ENCODE data around the gene DSC1. TPM values are rescaled to one million over a fixed set of nuclear protein-coding genes. Genes with fewer than 3 reads are reported as not detected.

The DSC1 gene
- total and polyA plus RNA-seq, 2 of the 13 experiments (the other 11 are each of a cell fraction or from before 2014, with no cell fraction given) = not detected

- no peak for DNase-seq (ENCODE audit: low spot score)
- H3K4me2 ChIP-seq (ENCODE audit: low read depth, low read length) = no peak overlapping the region
- 98% methylated on average over 3 of the region's 3 CpGs for WGBS (ENCODE audit: low lambda C conversion rate)
- intact Hi-C loops (cut with micrococcal nuclease; ENCODE audit: unreplicated experiment) = no loop called here
- H4K20me1 ChIP-seq (ENCODE audit: insufficient read depth, low read length) = peaks cover 4% of the 10 kb centered on the region; the same call in 1 of the 2 replicates
- no peak for ATAC-seq
- H3K36me3 ChIP-seq (replicated peaks in 1 of 2; ENCODE audit: control insufficient read depth in 1 of 2, insufficient read depth in 2 of 2, low read length in 2 of 2) = peaks cover 8 to 42% of the 10 kb centered on the region in 2 experiments; a peak in 4 of 5 replicates
- no TSS peak for BruUV-seq (replicated peaks)
- H2AFZ ChIP-seq (ENCODE audit: low read length) = no peak overlapping the region
- H3K27ac ChIP-seq (ENCODE audit: extremely low read length, insufficient read depth, low read length) = no peak overlapping the region
- peaks cover 13% of the 10 kb centered on the region for H3K4me1 ChIP-seq (ENCODE audit: insufficient read depth, low read length)
- CTCF ChIA-PET (ENCODE audit: low intra/inter-chr PET ratio, low total read pairs) = no interaction called here
- no peak for FAIRE-seq
- H3K4me3 ChIP-seq (replicated peaks in 1 of 3; ENCODE audit: insufficient read depth in 1 of 3, low read depth in 2 of 3, low read length in 3 of 3) = no peak overlapping the region
- POLR2A ChIA-PET = interaction anchor here (0.5 kb wide), 1 partner anchor 12 kb away, joined by 3 read pairs; no protein-coding TSS in a partner anchor
- no peaks in the 10 kb centered on the region for H3K9me3 ChIP-seq (ENCODE audit: low read length)
- peaks cover 39% of the 10 kb centered on the region for H3K79me2 ChIP-seq (ENCODE audit: insufficient read depth, low read length)
- no peak for TF ChIP-seq CENPX (CRISPR knock-in tag; IDR thresholded peaks at IDR 0.05)
- no peak for TF ChIP-seq ZNF646 (CRISPR knock-in tag; IDR thresholded peaks at IDR 0.05)
- TF ChIP-seq CREB1 (IDR thresholded peaks at IDR 0.05) = no peak
- TF ChIP-seq CREB1 (CRISPR knock-in tag; IDR thresholded peaks at IDR 0.05) = no peak
- in situ Hi-C loops (cut with HindIII; ENCODE audit: extremely low pct_ligation_motif_present, low pct_unique_long_range_greater_than_20kb) = loop anchor here (10.0 kb wide), 1 partner anchor 422 kb away; no protein-coding TSS in a partner anchor
- H3K9ac ChIP-seq (ENCODE audit: insufficient read depth, low read depth, low read length) = no peak overlapping the region
- no peaks in the 10 kb centered on the region for H3K27me3 ChIP-seq (ENCODE audit: control insufficient read depth in 1 of 2, insufficient read depth in 2 of 2, low read length in 2 of 2)
These were observed 69.4 kb downstream of the DSC1 start for GRCh38 chr18:31093294-31093693.

Data from HepG2 (cell line).